HUES6 (cell line): ENCODE data around the gene SAE1.
"Not testable (repeated sequence)": the region's sequence is repeated elsewhere in the genome, so short reads cannot be mapped to it uniquely, and the experiment has no call there.

Experiments
- H3K27ac ChIP-seq: 2 replicates; pipeline ENCODE4 v1.7.0; 2013; ENCODE audit warnings: low read depth, mild to moderate bottlenecking, low read length, inconsistent platforms
- H3K27me3 ChIP-seq: 2 replicates; pipeline ENCODE4 v1.6.1; 2013; ENCODE audit warnings: low read length; ENCODE audit not compliant: control insufficient read depth, insufficient read depth
- H3K36me3 ChIP-seq: 2 replicates; pipeline ENCODE4 v1.6.1; 2013; ENCODE audit warnings: low read length; ENCODE audit not compliant: control insufficient read depth, insufficient read depth
- H3K4me1 ChIP-seq: 2 replicates; pipeline ENCODE4 v1.6.1; 2013; ENCODE audit warnings: low read length; ENCODE audit not compliant: control insufficient read depth, insufficient read depth
- H3K4me3 ChIP-seq: 2 replicates; pipeline ENCODE4 v1.5.1; 2013; ENCODE audit warnings: low read depth, low read length
- H3K9ac ChIP-seq: one replicate; pipeline ENCODE4 v1.6.1; 2013; ENCODE audit warnings: mild to moderate bottlenecking, low read length
- H3K9me3 ChIP-seq: 2 replicates; pipeline ENCODE4 v1.6.1; 2013; ENCODE audit warnings: low read depth, low read length; ENCODE audit not compliant: control insufficient read depth, insufficient read depth

SAE1 gene

DNA sequence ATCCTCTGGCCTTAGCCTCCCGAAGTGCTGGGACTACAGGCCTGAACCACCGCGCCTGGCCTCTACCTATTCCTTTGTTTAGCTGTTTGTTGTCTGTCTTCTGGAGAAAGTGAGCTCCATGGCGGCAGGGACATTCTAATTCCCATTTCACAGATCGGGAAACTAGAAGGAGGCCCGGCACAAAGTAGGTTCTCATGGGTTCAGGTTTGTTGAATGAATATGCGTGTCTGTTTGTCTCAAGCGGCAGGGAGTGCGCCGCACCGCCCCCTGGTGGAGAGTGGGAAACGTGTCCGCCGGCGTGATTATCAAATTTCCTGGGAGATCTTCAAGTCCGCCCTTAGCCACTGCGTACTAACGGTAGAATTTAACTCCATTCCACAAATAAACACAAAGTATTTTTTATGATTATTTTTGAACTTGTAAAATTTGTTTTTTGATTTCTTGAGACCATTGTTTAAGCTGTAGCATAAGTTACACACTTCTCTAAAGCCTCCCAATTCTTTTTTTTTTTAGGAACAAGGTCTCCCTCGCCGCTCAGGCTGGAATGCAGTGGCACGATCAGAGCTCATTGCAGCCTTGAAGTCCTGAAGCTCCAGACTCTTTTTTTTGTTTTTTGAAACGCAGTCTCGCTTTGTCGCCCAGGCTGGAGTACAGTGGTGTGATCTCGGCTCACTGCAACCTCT is 116.8 kb downstream of the SAE1 start:
- H3K4me1 ChIP-seq, result peaks cover 7% of the 10 kb centered on the region

DNA sequence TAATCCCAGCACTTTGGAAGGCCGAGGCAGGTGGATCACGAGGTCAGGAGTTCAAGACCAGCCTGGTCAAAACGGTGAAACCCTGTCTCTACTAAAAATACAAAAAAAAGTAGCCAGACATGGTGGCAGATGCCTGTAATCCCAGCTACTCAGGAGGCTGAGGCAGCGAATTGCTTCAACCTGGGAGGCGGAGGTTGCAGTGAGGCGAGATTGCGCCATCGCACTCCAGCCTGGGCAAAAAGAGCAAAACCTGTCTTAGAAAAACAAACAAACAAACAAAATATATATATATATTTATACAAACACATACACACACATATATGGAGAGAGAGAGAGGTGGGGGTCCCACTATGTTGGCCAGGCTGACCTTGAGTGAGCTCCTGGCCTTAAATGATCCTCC is 122.4 kb downstream of the SAE1 start:
- peak overlapping the region; percentile 10 for H3K9ac ChIP-seq
- not testable (repeated sequence) for H3K4me1 ChIP-seq, H3K27ac ChIP-seq, H3K9me3 ChIP-seq, H3K36me3 ChIP-seq, H3K4me3 ChIP-seq, H3K27me3 ChIP-seq

More for the DNA sequence above, 116.8 kb downstream of the SAE1 start:
- 0 out of 2 replicates have a peak, but pooled peaks cover 2% of the 10 kb centered on the region for H3K9me3 ChIP-seq
- no peak overlapping the region for H3K4me3 ChIP-seq
- H3K9ac ChIP-seq, result no peak overlapping the region
- peaks cover 10% of the 10 kb centered on the region for H3K27me3 ChIP-seq
- H3K36me3 ChIP-seq, result no peaks in the 10 kb centered on the region
- no peak overlapping the region for H3K27ac ChIP-seq

DNA sequence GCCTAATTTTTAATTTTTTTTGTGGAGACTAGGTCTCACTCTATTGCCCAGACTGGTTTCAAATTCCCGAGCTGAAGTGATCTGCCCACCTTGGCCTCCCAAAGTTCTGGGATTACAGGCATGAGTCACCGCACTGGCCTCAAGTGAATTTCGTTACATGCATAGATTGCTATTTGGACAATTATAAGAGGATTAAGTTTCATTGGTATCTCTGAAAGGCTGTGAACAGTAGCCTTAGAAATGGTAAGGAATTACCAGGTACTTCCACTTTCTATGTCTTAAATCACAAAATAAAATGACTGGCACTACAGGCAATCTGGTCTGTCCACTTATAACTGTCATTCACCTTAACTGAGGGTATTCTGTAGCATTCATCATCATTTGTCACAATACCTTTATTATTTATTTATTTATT is 122.8 kb downstream of the SAE1 start:
- Histone ChIP-seq H3K9ac (peak overlapping the region; percentile 10), H3K4me1 (peaks cover 8% of the 10 kb centered on the region; the same call in 1 of the 2 replicates), H3K9me3 (no peaks in the 10 kb centered on the region), H3K4me3 (no peak overlapping the region), H3K27ac (no peak overlapping the region), H3K27me3 (no peaks in the 10 kb centered on the region), H3K36me3 (peaks cover under 1% of the 10 kb centered on the region; the same call in 1 of the 2 replicates)

DNA sequence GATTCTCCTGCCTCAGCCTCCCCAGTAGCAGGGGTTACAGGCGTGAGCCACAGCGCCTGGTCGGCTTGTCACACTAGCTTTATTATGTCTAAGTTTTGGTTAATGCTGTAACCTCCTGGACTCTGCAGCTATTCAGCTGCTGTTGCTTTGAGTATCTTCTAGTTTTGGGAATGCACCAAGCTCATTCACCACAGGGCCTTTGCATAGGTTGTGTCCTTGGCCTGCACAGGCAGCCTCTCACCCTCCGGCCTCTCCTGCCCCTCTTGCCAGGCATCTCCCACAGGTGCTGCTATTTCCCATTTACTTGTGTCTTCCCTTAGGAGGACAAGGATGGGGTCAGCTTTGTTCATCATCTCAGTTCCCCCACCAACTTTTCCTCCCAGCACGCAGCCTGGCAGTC is 123.3 kb downstream of the SAE1 start:
- Histone ChIP-seq H3K4me1 (peaks cover 8% of the 10 kb centered on the region; the same call in 1 of the 2 replicates), H3K36me3 (peaks cover 6% of the 10 kb centered on the region), H3K4me3 (no peak overlapping the region), H3K9ac (no peak overlapping the region), H3K9me3 (no peaks in the 10 kb centered on the region), H3K27me3 (no peaks in the 10 kb centered on the region), H3K27ac (no peak overlapping the region)

DNA sequence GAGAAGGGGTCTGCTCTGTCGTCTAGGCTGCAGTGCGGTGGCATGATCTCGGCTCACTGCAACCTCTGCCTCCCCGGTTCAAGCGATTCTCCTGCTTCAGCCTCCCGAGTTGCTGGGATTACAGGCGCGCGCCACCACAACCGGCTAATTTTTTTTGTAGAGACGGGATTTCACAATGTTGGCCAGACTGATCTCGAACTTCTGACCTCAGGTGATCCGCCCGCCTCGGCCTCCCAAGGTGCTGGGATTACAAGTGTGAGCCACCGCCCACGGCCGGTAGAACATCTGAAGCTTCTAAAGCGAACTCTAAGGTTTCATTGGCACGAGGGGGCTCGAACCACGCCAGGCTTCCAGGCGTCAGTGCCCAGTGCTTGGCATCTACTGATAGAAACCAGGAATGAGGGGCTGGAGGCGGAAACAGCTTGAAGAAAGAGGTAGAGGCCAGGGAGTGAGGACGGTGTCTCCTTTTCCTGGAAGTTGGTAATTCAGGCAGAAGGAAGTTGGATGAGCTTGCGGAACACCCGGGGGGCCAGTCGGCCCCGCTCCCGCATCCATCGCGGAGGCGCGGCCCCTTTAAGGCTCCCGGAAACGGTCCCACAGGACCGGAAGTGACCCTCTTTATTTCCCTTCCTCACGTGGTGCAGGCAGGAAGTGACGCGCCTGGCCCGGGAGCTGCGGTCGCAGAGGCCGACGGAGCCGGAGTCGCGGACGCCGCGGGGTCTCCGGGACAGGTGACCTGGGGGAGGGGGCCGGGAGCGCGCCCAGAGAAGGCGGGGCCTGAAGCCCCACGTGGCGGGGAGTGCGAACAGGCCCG is 125.5 kb downstream of the SAE1 start, which contains the start of gene CCDC9:
CCDC9 (plus strand) TSS at position 647 of the 814 bp plus-strand sequence. CDS start 1,876 bp downstream, outside the sequence.
- Histone ChIP-seq H3K27ac (peak within 1 kb of the TSS; percentile 82), H3K9ac (peak within 1 kb of the TSS; percentile 88), H3K9me3 (no peaks in the 10 kb centered on the region), H3K4me1 (0 out of 2 replicates have a peak, but pooled peaks cover 5% of the 10 kb centered on the region), H3K36me3 (peaks cover 27% of the 10 kb centered on the region), H3K4me3 (peak within 1 kb of the TSS; percentile 81), H3K27me3 (no peaks in the 10 kb centered on the region)

DNA sequence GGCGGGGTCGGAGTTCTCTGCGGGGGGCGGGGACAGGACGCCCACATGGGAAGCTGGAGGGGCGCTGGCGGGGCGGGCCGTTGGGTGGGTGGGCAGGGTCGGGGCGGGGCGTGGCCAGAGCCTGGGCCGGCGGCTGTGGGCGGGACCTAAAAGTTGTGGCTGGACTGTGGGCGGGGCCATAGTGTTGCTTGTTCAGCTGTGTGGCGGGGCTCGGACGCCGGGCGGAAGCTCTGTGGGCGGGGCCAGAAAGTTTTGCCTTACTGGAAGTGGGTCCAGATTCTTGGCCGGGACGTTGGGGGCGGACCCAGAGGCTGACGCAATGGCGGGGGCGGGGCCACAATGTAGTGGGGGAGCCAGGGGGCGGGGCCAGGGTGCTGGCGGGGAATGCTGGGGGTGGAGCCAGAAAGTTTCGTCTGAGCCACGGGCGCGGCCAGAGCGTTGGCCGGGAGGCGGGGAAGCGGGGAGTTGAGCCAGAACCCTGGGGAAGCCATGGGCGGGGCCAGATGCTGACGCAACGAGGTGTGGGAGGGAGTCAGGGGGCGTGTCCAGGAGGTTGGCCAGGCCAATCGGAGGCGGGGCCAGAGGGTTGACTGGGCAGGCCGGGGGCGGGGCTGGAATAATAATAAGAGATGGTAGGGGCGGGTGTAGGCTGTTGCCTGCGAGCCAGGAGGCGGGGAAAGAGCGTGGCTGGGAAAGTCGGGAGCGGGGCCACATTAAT is 126.2 kb downstream of the SAE1 start:
- H3K4me1 ChIP-seq, result 0 out of 2 replicates have a peak, but pooled peaks cover 5% of the 10 kb centered on the region
- H3K4me3 ChIP-seq, result peak overlapping the region; percentile 81
- H3K36me3 ChIP-seq, result peaks cover 31% of the 10 kb centered on the region
- H3K27me3 ChIP-seq, result no peaks in the 10 kb centered on the region
- H3K27ac ChIP-seq, result peak overlapping the region; percentile 82
- peak overlapping the region; percentile 88 for H3K9ac ChIP-seq
- no peaks in the 10 kb centered on the region for H3K9me3 ChIP-seq

DNA sequence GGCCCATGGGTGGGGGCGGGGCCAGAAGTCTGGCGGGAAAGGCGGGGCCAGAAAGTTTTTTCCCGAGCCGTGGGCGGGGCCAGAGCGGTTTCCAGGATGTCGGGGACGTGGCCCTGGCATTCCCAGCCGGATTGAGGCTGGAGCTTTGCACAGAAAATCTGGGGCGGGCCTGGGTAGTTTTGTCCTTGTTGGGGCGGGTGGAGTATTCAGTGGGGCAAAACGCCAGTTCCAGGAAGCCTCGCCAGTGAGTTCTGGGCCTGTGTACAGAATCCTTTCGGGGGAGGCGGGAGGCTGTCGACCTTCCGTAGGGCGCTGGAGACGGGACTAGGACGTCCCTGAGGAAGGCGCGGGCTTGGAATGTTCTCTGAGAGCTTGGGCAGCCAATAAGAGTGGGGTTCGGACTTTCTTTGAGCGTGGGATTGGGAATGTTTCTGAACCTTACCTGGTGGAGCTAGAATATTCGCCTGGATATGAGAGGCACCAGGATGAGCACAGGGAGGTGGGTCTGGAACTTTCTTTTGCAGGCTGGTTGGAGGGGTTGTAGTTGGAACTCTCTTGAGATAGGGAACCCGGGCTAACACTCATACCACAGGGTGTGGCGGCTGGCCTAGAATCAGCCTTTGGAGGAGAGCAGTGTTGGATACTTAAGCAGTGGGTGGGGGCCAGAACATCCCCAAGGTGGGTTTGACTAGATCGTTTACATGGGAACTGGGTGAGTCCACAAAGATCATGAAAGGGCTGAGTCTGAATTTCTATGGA is 127.0 kb downstream of the SAE1 start:
- H3K36me3 ChIP-seq, result peaks cover 37% of the 10 kb centered on the region
- no peaks in the 10 kb centered on the region for H3K27me3 ChIP-seq
- H3K4me3 ChIP-seq, result peak overlapping the region; percentile 81
- H3K27ac ChIP-seq, result peak overlapping the region; percentile 50; the same call in 1 of the 2 replicates
- 0 out of 2 replicates have a peak, but pooled peaks cover 5% of the 10 kb centered on the region for H3K4me1 ChIP-seq
- no peaks in the 10 kb centered on the region for H3K9me3 ChIP-seq
- peak overlapping the region; percentile 75 for H3K9ac ChIP-seq

DNA sequence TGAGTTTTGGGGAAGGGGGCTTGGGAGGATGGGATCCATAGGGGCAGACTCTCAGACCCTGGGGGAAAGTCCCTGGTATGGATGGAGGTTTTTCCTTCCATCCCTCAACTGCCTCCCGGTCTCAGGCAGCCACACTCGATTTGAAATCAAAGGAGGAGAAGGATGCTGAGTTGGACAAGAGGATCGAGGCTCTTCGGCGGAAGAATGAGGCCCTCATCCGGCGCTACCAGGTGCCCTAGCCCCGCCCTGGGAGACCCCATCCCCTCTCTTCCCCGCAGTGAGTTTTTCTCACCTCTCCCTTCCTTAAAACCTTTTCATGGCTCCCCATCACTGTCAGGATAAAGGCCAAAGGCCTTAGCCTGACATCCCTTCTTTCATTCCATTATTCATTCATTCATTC is 127.8 kb downstream of the SAE1 start:
- H3K27ac ChIP-seq, result no peak overlapping the region
- peak overlapping the region; percentile 81; the same call in 1 of the 2 replicates for H3K4me3 ChIP-seq
- H3K9me3 ChIP-seq, result no peaks in the 10 kb centered on the region
- H3K4me1 ChIP-seq, result 0 out of 2 replicates have a peak, but pooled peaks cover 5% of the 10 kb centered on the region
- no peak overlapping the region for H3K9ac ChIP-seq
- H3K27me3 ChIP-seq, result no peaks in the 10 kb centered on the region
- peaks cover 43% of the 10 kb centered on the region for H3K36me3 ChIP-seq

DNA sequence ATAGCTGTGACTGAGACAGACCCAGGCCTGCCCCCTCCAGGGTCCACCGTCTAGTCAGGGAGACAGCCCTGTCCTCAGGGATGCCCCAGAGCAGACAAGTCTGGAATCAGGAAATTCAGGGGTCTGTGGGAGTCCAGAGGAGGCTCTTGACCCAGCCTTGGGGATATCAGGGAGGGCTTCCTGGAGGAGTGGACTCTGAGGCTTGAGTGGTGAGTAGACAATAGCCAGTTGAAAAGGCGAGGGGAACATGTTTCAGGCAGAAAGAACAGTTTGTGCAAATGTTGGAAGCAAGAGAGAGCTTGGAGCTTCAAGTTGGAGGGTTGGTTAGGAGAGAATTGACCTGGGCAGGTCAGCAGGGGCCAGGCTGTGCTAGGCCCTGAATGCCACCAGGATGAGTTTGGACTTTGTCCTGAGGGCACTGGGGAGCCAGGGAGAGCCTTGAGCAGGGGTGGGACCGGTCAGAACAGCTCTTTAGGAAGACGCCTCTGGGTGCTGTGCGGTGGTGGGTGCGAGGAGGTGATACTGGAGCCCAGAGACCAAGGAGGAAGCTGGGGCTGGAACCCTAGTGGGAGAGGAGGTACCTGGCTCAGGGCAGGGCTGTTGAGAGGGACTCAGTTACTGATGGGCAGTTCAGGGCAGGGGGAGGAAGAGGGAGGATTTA is 128.4 kb downstream of the SAE1 start:
- Histone ChIP-seq H3K27me3 (no peaks in the 10 kb centered on the region), H3K4me1 (0 out of 2 replicates have a peak, but pooled peaks cover 5% of the 10 kb centered on the region), H3K9ac (no peak overlapping the region), H3K9me3 (no peaks in the 10 kb centered on the region), H3K4me3 (no peak overlapping the region), H3K27ac (no peak overlapping the region), H3K36me3 (peaks cover 45% of the 10 kb centered on the region)
